Activated CD4-positive, CD25-positive, alpha-beta regulatory T cell treated with anti-CD3 and anti-CD28 coated beads, Interleukin-2, amount 50 U/mL, for 72 hours (primary cell): ENCODE measurements around the gene DOCK3.
"Not testable (repeated sequence)": the region's sequence is repeated elsewhere in the genome, so short reads cannot be mapped to it uniquely, and the experiment has no call there.

ENCODE experiments used
- DNase-seq: peaks from one replicate; pipeline ENCODE4 v3.0.0; 2021

Gene DOCK3

GRCh38 chr3:51375571-51375970 lies 700.8 kb downstream of the DOCK3 start:
- DNase-seq = peak; percentile 12

- no peak for DNase-seq
These were observed 703.3 kb downstream of the DOCK3 start for GRCh38 chr3:51378065-51378464.

- DNase-seq = peak; percentile 7
These were observed 704.0 kb downstream of the DOCK3 start for GRCh38 chr3:51378726-51379125.

GRCh38 chr3:51379301-51379700 lies 704.6 kb downstream of the DOCK3 start:
- peak; percentile 26 for DNase-seq

DNA sequence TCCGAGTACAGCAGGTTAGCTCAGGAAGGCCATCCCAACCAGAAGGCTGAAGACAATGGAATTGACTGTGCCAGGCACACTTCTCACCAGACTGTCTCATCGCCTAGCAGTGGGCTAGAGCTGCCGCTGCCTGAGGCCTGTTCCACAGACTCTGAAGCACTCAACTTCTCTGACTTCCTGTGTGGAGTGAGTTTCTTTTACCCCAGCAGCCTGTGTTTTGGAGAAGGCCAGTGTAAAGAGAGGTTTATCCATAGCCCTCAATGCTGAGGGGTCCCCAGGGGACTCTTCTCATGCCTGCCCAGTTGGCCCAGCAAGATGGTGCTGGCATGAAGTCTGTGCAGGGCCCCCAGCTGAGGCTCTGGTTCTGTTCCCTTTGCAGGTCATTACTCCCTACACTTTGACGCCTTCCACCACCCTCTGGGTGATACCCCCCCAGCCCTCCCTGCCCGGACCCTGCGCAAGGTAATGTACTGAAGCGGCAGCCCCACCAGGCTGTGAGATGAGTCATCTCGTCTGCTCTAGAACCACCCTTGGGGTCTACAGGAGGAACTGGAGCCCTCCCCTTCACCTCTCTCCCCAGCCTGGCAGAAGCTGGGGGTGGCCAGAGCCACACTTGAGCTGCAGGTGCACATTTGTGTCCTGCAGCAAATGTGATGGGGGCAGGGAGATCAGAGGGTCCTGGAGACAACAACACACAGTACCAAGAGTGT lies 705.2 kb downstream of the DOCK3 start:
- DNase-seq = no peak

- DNase-seq = peak; percentile 23
These were observed 706.0 kb downstream of the DOCK3 start for GRCh38 chr3:51380601-51381332.

- DNase-seq = no peak
These were observed 706.6 kb downstream of the DOCK3 start for GRCh38 chr3:51381333-51381705.

GRCh38 chr3:51382076-51382745 lies 707.5 kb downstream of the DOCK3 start:
- peak; percentile 26 for DNase-seq

DNA sequence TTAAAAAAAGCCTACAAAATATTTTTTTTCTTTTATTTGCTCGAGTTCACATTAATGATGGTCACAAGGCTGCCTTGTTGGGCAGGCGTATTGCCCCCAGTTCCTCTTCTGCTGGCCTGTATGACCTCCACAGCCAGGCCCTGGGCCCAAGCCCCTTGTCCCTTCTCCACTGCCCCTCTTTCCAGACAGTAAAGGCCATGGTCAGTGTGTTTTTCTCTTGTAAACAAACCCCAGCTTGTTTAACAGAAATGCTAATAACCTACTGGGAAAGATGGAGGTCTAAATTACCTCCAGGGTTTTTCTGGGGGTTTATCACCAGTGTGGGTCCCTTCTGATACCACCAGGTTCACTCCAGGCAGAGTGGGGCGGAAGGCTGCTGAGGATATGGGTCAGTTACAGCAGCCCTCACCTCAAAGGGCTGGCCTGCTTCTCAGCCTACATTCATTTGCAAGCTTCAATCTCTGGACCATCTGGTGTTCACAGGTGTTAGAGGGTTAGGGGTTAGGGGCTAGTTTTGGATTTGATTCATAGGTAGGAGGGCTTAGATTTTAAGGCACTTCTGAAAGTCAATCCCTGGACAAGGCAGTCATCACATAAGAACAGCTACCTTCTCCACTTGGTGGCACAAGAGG lies 708.3 kb downstream of the DOCK3 start:
- DNase-seq = peak; percentile 6

GRCh38 chr3:51384055-51384725 lies 709.5 kb downstream of the DOCK3 start:
- DNase-seq = peak; percentile 54

DNA sequence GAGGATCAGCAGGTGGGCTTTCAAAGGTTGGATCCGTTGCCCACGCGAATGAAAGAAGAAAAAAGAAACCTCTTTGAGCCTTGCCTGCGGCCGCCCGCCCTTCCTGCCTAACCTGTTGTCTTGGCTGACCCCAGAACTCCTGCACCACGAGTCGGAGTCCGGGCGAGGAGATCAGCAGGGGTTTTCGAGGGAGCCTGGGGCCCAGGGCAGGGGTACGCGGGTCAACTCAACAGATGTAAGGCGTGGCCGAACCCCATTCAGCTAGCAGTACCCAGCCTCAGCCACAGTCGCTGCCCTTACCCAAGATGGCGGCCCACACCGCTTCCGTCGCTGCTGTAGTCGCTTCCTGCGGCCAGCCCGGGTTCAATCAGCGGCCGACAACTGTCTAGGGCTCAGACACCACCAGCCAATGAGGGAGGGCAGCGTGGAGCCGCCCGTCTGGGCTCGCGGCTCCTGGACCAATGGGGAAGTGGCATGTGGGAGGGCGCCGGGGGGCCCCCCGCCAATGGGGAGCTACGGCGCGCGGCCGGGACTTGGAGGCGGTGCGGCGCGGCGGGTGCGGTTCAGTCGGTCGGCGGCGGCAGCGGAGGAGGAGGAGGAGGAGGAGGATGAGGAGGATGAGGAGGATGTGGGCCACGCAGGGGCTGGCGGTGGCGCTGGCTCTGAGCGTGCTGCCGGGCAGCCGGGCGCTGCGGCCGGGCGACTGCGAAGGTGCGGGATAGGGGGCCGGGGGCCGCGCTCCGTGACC lies 710.2 kb downstream of the DOCK3 start, which contains the start of gene MANF:
Gene MANF, plus strand, starts transcription at position 566 of the 748 bp plus-strand sequence. Its CDS starts 52 bp downstream, at position 618.
- DNase-seq = peak; percentile 94

DNA sequence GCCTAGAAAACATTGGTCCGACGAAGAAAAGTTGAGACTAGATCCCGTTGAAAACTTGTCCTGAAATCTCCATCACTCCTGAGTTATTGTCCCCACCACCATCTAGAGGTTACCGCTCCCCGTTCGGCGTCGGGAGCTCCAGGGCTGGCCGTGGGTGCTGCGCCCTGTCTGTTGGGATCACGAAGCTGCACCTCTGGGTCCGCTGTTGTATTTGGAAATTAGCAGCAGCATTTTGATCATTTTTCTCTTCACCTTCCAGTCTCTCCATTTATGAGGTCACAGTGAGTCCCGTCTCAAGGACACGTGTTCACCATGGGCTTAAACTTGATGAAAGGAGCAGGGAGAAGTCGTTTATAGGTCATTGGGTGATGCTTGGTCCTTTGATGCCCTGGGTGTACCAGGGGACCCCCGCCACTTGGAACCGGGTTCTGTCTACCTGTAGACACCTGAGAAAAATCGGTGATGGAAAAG lies 710.9 kb downstream of the DOCK3 start:
- DNase-seq = no peak

DNA sequence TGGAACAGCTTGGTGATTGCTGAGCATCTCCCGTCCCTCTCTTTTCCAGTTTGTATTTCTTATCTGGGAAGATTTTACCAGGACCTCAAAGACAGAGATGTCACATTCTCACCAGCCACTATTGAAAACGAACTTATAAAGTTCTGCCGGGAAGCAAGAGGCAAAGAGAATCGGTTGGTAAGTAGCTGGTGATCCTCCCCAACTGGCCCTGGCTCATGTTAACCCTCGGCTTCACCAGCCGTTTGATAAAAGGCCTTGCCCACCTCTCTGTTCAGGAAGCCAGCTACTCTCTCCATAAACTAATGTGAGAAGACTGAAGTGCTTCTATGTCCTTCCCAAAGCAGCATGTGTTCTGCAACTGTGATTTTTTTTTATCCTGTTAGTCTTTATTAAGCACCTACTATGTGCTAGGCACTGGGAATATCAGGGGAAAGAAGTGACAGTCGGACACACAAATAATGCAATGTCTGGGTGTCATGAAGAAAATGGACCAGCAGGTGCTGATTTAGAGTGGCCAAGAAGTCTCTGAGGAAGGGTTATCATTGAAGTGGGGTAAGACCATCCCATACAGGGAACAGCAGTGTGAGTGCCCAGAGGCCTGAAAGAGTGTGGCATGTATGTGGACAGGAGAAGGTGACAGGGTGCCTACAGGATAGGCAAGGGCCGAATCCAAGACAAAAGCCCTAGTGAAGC lies 711.6 kb downstream of the DOCK3 start:
- no peak for DNase-seq

- no peak for DNase-seq
These were observed 712.1 kb downstream of the DOCK3 start for GRCh38 chr3:51386852-51387229.

- DNase-seq = not testable (repeated sequence)
These were observed 712.6 kb downstream of the DOCK3 start for GRCh38 chr3:51387281-51387680.

GRCh38 chr3:51388286-51389029 lies 713.7 kb downstream of the DOCK3 start:
- DNase-seq = no peak

- DNase-seq = no peak
These were observed 714.9 kb downstream of the DOCK3 start for GRCh38 chr3:51389423-51390183.

GRCh38 chr3:51390246-51391074 lies 715.7 kb downstream of the DOCK3 start:
- DNase-seq = no peak

DNA sequence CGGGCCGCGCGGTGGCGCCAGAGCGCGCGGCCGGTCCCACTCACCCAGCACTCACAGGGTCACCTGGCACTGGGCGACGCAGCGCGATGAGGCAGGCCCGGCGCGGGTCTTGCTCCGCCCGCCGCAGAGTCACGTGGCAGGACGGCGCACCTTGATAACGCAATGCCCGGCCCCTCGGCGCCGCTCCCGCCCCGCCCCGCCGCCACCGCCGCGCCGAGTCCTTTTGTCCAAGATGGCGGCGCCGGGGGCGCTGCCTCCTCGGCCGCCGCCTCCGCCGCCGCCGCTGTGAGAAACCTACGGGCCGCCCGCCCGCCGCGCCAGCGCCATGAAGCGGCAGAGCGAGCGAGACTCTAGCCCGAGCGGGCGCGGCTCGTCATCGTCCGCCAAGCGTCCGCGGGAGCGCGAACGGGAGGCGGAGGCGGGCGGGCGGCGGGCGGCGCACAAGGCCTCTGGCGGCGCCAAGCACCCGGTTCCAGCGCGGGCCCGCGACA lies 716.4 kb downstream of the DOCK3 start, which contains the start of gene RBM15B:
Gene RBM15B, plus strand, starts transcription at position 211 of the 491 bp plus-strand sequence. Its CDS starts 115 bp downstream, at position 326.
- peak; percentile 98 for DNase-seq
